GM12892 (cell line): ENCODE measurements around the gene CD1B.

Experiments
- POLR2A ChIP-seq: IDR thresholded peaks from 2 replicates; pipeline ENCODE4 v1.6.1; 2011; ENCODE audit warnings: low read depth, low read length, control low read depth
- POLR2AphosphoS5 ChIP-seq: IDR thresholded peaks from 2 replicates; pipeline ENCODE4 v1.6.1; 2011; ENCODE audit warnings: low read depth, low read length, control low read depth
- TAF1 ChIP-seq: IDR thresholded peaks from 2 replicates; pipeline ENCODE4 v1.6.1; 2011; ENCODE audit warnings: low read depth, mild to moderate bottlenecking, control low read depth, low read length, borderline replicate concordance

DNA sequence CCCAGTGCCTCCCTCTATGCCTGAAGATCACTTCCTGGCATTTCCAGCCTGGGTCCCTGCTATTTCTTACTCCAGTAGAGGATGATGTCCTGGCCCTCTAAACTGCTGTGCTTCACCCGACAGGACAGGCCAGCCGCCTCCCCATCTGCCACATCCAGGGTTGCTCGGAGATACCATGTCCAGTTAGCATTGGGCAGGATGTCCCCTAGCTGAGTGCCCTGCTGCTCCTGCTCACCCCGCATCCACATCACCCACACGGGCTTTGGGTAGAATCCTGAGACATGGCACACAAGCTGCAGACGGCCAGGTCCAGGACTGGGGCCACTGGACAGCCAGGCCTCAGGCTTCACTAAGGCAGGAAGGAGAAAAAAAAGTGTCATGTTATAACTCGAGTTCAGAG, 2.0 kb downstream of the CD1B start:
- TF ChIP-seq POLR2AphosphoS5, result no peak
- TF ChIP-seq POLR2A, result no peak
- TF ChIP-seq TAF1, result no peak
